HepG2 (cell line): ENCODE results near the gene ELL. TPM values are rescaled to one million over a fixed set of nuclear protein-coding genes. Genes with fewer than 3 reads are reported as not detected.
A peak's percentile ranks its signal among the peaks of the same experiment; 100 is the strongest.

ENCODE experiments used
- ATAC-seq: fragments of 200-7000 bp; cut with Tn5 transposase; 3 replicates; pipeline ENCODE4 v1.9.1; 2020; ENCODE audit warnings: mild to moderate bottlenecking, moderate library complexity
- BruUV-seq: library from RNA; stranded (reverse); fragments of 400-500 nt; replicated peaks from 2 replicates; lab custom pipeline; 2021; lab: Mats Ljungman, UMichigan
- CTCF ChIA-PET: fragments of 300-600 bp; formaldehyde crosslinking; extraction: SDS; loops from one replicate; lab custom pipeline; 2021; ENCODE audit warnings: low total read pairs, inconsistent platforms, low intra/inter-chr PET ratio; lab: Yijun Ruan, JAX
- POLR2A ChIA-PET: fragments of 350-600 bp; sonication (Branson Sonifier 250); formaldehyde crosslinking; loops from one replicate; lab custom pipeline; 2020; ENCODE audit warnings: antibody characterized with exemption, inconsistent platforms; lab: Yijun Ruan, JAX
- DNase-seq: peaks from one replicate; pipeline ENCODE4 v3.0.0-alpha.2; 2015; ENCODE audit warnings: low spot score
- FAIRE-seq: peaks from 3 replicates; lab custom pipeline; 2011; peaks lifted over from hg19 to GRCh38; lab: Jason Lieb, UNC
- H2AFZ ChIP-seq: one replicate; pipeline ENCODE4 v1.6.1; 2011; ENCODE audit warnings: low read length, inconsistent platforms
- H3K27ac ChIP-seq: fragments of 300-600 bp; 3 replicates; pipeline ENCODE4 v1.8.0; 2011; ENCODE audit warnings: mixed run types, mild to moderate bottlenecking, mixed read lengths, low read length, inconsistent platforms; ENCODE audit not compliant: insufficient read depth; ENCODE audit errors: extremely low read length
- H3K27me3 ChIP-seq, 2 experiments: fragments of 200-600 bp in 1 of 2; 2 replicates in 1 of 2; 3 replicates in 1 of 2; pipeline versions ENCODE4 v1.6.0 to v1.8.0; 2011; ENCODE audit warnings: low read length in 2 of 2, mild to moderate bottlenecking in 2 of 2, moderate library complexity in 2 of 2, inconsistent platforms in 1 of 2; ENCODE audit not compliant: insufficient read depth in 2 of 2, control insufficient read depth in 1 of 2
- H3K36me3 ChIP-seq, 2 experiments: fragments of 200-600 bp in 1 of 2; replicated peaks in 1 of 2; 2 replicates in 1 of 2; 3 replicates in 1 of 2; pipeline versions ENCODE4 v1.5.1 to v1.8.0; 2011; ENCODE audit warnings: low read length in 2 of 2, inconsistent platforms in 1 of 2; ENCODE audit not compliant: insufficient read depth in 2 of 2, control insufficient read depth in 1 of 2
- H3K4me1 ChIP-seq: 2 replicates; pipeline ENCODE4 v1.5.1; 2012; ENCODE audit warnings: low read length, inconsistent platforms; ENCODE audit not compliant: insufficient read depth
- H3K4me2 ChIP-seq: 2 replicates; pipeline ENCODE4 v1.6.0; 2011; ENCODE audit warnings: low read depth, low read length, inconsistent platforms
- H3K4me3 ChIP-seq, 3 experiments: fragments of 200-600 bp in 1 of 3; sonication (generic), shearing (Covaris generic) in 1 of 3; replicated peaks in 1 of 3; 2 replicates each; pipeline ENCODE4 v1.5.1; 2011 to 2016; ENCODE audit warnings: low read length in 3 of 3, inconsistent platforms in 2 of 3, low read depth in 2 of 3, mild to moderate bottlenecking in 2 of 3, control low read depth in 1 of 3, mixed read lengths in 1 of 3; ENCODE audit not compliant: insufficient read depth in 1 of 3
- H3K79me2 ChIP-seq: one replicate; pipeline ENCODE4 v1.6.1; 2011; ENCODE audit warnings: low read length, inconsistent platforms; ENCODE audit not compliant: insufficient read depth
- H3K9ac ChIP-seq: 2 replicates; pipeline ENCODE4 v1.6.0; 2011; ENCODE audit warnings: mild to moderate bottlenecking, low read depth, low read length, inconsistent platforms; ENCODE audit not compliant: insufficient read depth
- H3K9me3 ChIP-seq: 2 replicates; pipeline ENCODE4 v1.5.1; 2012; ENCODE audit warnings: mild to moderate bottlenecking, low read length
- H4K20me1 ChIP-seq: 2 replicates; pipeline ENCODE4 v1.6.0; 2011; ENCODE audit warnings: inconsistent platforms, mild to moderate bottlenecking, low read length, moderate library complexity; ENCODE audit not compliant: insufficient read depth
- BORCS8-MEF2B ChIP-seq: sonication (generic); formaldehyde crosslinking; IDR thresholded peaks from 2 replicates; pipeline ENCODE4 v1.8.0; 2022; ENCODE audit warnings: mild to moderate bottlenecking, missing genetic modification reagents
- CEBPB ChIP-seq: IDR thresholded peaks from 2 replicates; pipeline ENCODE4 v1.6.1; 2011; ENCODE audit warnings: low read depth, low read length, improper control_type of control experiment, borderline replicate concordance
- JDP2 ChIP-seq: sonication (generic); formaldehyde crosslinking; IDR thresholded peaks from 2 replicates; pipeline ENCODE4 v1.8.1; 2022; ENCODE audit warnings: missing genetic modification reagents, borderline replicate concordance
- RFX3 ChIP-seq: IDR thresholded peaks from 2 replicates; pipeline ENCODE4 v1.6.1; 2016; ENCODE audit warnings: missing biosample characterization, missing genetic modification reagents
- TCF7L2 ChIP-seq: IDR thresholded peaks from 2 replicates; pipeline ENCODE4 v1.6.1; 2011; ENCODE audit warnings: mild to moderate bottlenecking, low read depth, low read length, moderate library complexity
- ZBTB3 ChIP-seq: sonication (generic); formaldehyde crosslinking; IDR thresholded peaks from 2 replicates; pipeline ENCODE4 v1.4.0; 2020; ENCODE audit warnings: low read depth, mild to moderate bottlenecking, moderate library complexity, missing genetic modification reagents, borderline replicate concordance
- ZFP41 ChIP-seq: sonication (generic); formaldehyde crosslinking; IDR thresholded peaks from 2 replicates; pipeline ENCODE4 v1.4.0; 2020; ENCODE audit warnings: mild to moderate bottlenecking, missing genetic modification reagents, borderline replicate concordance
- ZNF160 ChIP-seq: sonication (generic); formaldehyde crosslinking; IDR thresholded peaks from 2 replicates; pipeline ENCODE4 v1.8.0; 2022; ENCODE audit warnings: mild to moderate bottlenecking, inconsistent platforms, missing genetic modification reagents
- ZNF207 ChIP-seq: fragments of 450-650 bp; IDR thresholded peaks from 2 replicates; pipeline ENCODE4 v1.6.1; 2016; ENCODE audit warnings: antibody characterized with exemption, borderline replicate concordance
- WGBS: methylation state at CpG from one replicate; pipeline ENCODE4 v1.1.6; 2017; ENCODE audit warnings: low lambda C conversion rate; 5-methylcytosine and 5-hydroxymethylcytosine counted together
- in situ Hi-C: cut with HindIII; loops from 2 replicates; pipeline ENCODE4 v1.10.0; 2017; ENCODE audit warnings: low pct_unique_long_range_greater_than_20kb; ENCODE audit not compliant: extremely low pct_ligation_motif_present
- intact Hi-C: fragments of 100-400 bp; cut with micrococcal nuclease; formaldehyde crosslinking; loops from one replicate; pipeline ENCODE4 v1.10.0; 2022; ENCODE audit not compliant: unreplicated experiment
- polyA plus RNA-seq, 8 experiments: library from polyadenylated mRNA; depleted of rRNA in 3 of 8; stranded (reverse) in 7 of 8; unstranded in 1 of 8; fragments of >200 nt; fragmentation: Illumina TruSeq in 4 of 8; extraction: Trizol in 4 of 8; gene quantifications; 2 replicates each; pipeline versions ENCODE4 v1.2.1 to v1.2.3, GENCODE V29; 2011 to 2016; ENCODE audit warnings: low read depth in 4 of 8, missing spikeins in 1 of 8, mixed read lengths in 1 of 8; ENCODE audit not compliant: insufficient read depth in 1 of 8
- total RNA-seq, 5 experiments: library from RNA; depleted of rRNA; stranded (reverse); fragments of >200 nt; fragmentation: Illumina TruSeq; extraction: Trizol; gene quantifications; 2 replicates each; pipeline ENCODE4 v1.2.3, GENCODE V29; 2016; ENCODE audit warnings: low read depth in 1 of 5
- TF ChIP-seq, protein P1 (sequence below): sonication (generic); formaldehyde crosslinking; IDR thresholded peaks from 2 replicates; pipeline ENCODE4 v1.8.1; 2023; ENCODE audit warnings: missing genetic modification reagents, mild to moderate bottlenecking, borderline replicate concordance
- TF ChIP-seq, protein P2 (sequence below): sonication (generic); formaldehyde crosslinking; IDR thresholded peaks from 2 replicates; pipeline ENCODE4 v1.8.0; 2022; ENCODE audit warnings: missing genetic modification reagents, mild to moderate bottlenecking, inconsistent platforms, borderline replicate concordance
- TF ChIP-seq, protein P3 (sequence below): sonication (generic); formaldehyde crosslinking; IDR thresholded peaks from 2 replicates; pipeline ENCODE4 v1.5.1; 2020; ENCODE audit warnings: missing genetic modification reagents, mild to moderate bottlenecking, borderline replicate concordance
- TF ChIP-seq, protein P4 (sequence below): sonication (generic); formaldehyde crosslinking; conservative IDR thresholded peaks from 2 replicates; pipeline ENCODE4 v1.4.0; 2020; ENCODE audit warnings: mild to moderate bottlenecking, missing genetic modification reagents, moderate library complexity
- TF ChIP-seq, protein P5 (sequence below): sonication (generic); formaldehyde crosslinking; IDR thresholded peaks from 2 replicates; pipeline ENCODE4 v1.8.1; 2022; ENCODE audit warnings: low read depth, mild to moderate bottlenecking, missing genetic modification reagents

ELL gene
- total and polyA plus RNA-seq, 2 of the 13 experiments (the other 11 are each of a cell fraction or from before 2014, with no cell fraction given): 3.7 to 5.4 TPM

DNA sequence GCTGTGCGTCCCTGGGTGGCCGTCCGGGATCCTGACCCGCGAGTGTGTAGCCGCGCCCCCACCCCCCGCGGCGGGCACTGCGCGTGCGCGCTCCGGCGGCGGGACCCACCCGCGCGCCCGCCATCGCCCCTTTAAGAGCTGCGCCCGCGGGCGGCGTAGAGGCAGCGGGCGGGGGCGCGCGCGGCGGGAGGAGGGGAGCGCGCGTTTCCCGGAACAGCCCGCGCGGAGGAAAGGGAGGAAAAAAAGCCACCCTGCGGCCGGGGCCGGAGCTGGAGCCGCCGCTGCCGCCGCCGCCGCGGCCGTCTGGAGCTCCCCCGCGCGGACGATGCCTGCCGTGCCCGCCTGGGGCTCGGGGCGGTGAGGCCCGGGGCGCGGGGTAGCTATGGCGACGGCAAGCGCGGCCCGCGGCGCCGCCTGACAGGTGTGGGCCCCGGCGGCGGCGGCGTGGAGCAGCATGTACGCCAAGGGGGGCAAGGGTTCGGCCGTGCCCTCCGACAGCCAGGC, 102.6 kb downstream of the ELL start, which contains the start of gene SSBP4:
Gene SSBP4, plus strand, starts transcription at position 204 of the 504 bp plus-strand sequence. Its CDS starts 251 bp downstream, at position 455.
- no TSS peak for BruUV-seq
- peak; percentile 66 for DNase-seq
- Histone ChIP-seq H3K9ac (peak within 1 kb of the TSS; percentile 73), H3K4me1 (peaks cover 65% of the 10 kb centered on the region), H3K4me3 (peak within 1 kb of the TSS; percentile 60 to 78 (median 76); a peak in 5 of 6 replicates), H3K4me2 (peak within 1 kb of the TSS; percentile 85), H3K27ac (peak within 1 kb of the TSS; percentile 64), H4K20me1 (peaks cover 8% of the 10 kb centered on the region; the same call in 1 of the 2 replicates), H2AFZ (no peak within 1 kb of the TSS), H3K79me2 (peaks cover 31% of the 10 kb centered on the region), H3K36me3 (0 out of 5 replicates have a peak, but pooled peaks cover 0 to 3% of the 10 kb centered on the region in 2 experiments), H3K27me3 (no peaks in the 10 kb centered on the region), H3K9me3 (no peaks in the 10 kb centered on the region)
- ChIA-PET CTCF (no interaction called here), POLR2A (interaction anchor here (1.0 to 3.7 kb wide), 10 partner anchors 21 to 169 kb away, joined by 3 to 25 read pairs (median 4); partner anchors contain the start of genes GDF15, JUND and LSM4)
- no CpG with 5 or more reads among the region's 80 CpGs for WGBS
- intact Hi-C loops (no loop called here), in situ Hi-C loops (loop anchor here (10.0 kb wide), 2 partner anchors 144 to 214 kb away; partner anchors contain the start of genes IQCN and RAB3A)
- peak; percentile 23 for ATAC-seq
- FAIRE-seq: no peak
- TF ChIP-seq BORCS8-MEF2B (CRISPR knock-in tag) (no peak), JDP2 (no peak), RFX3 (CRISPR knock-in tag) (0 out of 2 replicates have a peak, but pooled peaks have one; percentile 25), TCF7L2 (no peak), ZFP41 (CRISPR knock-in tag) (no peak), ZBTB3 (CRISPR knock-in tag) (no peak), ZNF207 (no peak), CEBPB (no peak), ZNF160 (no peak)
- TF ChIP-seq, protein P1, sequence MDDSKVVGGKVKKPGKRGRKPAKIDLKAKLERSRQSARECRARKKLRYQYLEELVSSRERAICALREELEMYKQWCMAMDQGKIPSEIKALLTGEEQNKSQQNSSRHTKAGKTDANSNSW: no peak
- TF ChIP-seq, protein P2, sequence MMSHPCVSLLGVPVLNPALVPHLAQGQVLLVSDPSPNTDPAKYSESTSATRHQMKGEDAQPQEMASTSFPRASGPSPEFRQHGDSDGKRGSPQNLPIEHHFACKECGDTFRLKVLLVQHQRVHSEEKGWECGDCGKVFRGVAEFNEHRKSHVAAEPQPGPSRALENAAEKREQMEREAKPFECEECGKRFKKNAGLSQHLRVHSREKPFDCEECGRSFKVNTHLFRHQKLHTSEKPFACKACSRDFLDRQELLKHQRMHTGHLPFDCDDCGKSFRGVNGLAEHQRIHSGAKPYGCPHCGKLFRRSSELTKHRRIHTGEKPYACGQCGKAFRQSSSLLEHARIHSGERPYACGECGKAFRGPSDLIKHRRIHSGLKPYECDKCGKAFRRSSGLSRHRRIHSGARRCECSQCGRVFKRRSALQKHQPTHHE: no peak
- TF ChIP-seq, protein P3, sequence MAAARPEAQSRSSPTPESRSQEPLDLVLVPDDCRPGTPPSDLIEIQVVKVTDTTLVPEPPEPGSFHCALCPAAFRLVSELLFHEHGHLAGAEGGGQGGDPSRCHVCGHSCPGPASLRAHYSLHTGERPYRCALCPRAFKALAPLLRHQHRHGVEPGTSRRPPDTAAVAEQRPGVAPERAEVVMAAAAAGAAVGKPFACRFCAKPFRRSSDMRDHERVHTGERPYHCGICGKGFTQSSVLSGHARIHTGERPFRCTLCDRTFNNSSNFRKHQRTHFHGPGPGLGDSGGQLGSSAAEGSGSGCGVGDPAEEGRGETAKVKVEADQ (CRISPR knock-in tag): no peak
- TF ChIP-seq, protein P4, sequence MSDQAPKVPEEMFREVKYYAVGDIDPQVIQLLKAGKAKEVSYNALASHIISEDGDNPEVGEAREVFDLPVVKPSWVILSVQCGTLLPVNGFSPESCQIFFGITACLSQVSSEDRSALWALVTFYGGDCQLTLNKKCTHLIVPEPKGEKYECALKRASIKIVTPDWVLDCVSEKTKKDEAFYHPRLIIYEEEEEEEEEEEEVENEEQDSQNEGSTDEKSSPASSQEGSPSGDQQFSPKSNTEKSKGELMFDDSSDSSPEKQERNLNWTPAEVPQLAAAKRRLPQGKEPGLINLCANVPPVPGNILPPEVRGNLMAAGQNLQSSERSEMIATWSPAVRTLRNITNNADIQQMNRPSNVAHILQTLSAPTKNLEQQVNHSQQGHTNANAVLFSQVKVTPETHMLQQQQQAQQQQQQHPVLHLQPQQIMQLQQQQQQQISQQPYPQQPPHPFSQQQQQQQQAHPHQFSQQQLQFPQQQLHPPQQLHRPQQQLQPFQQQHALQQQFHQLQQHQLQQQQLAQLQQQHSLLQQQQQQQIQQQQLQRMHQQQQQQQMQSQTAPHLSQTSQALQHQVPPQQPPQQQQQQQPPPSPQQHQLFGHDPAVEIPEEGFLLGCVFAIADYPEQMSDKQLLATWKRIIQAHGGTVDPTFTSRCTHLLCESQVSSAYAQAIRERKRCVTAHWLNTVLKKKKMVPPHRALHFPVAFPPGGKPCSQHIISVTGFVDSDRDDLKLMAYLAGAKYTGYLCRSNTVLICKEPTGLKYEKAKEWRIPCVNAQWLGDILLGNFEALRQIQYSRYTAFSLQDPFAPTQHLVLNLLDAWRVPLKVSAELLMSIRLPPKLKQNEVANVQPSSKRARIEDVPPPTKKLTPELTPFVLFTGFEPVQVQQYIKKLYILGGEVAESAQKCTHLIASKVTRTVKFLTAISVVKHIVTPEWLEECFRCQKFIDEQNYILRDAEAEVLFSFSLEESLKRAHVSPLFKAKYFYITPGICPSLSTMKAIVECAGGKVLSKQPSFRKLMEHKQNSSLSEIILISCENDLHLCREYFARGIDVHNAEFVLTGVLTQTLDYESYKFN (CRISPR knock-in tag): no peak
- TF ChIP-seq, protein P5, sequence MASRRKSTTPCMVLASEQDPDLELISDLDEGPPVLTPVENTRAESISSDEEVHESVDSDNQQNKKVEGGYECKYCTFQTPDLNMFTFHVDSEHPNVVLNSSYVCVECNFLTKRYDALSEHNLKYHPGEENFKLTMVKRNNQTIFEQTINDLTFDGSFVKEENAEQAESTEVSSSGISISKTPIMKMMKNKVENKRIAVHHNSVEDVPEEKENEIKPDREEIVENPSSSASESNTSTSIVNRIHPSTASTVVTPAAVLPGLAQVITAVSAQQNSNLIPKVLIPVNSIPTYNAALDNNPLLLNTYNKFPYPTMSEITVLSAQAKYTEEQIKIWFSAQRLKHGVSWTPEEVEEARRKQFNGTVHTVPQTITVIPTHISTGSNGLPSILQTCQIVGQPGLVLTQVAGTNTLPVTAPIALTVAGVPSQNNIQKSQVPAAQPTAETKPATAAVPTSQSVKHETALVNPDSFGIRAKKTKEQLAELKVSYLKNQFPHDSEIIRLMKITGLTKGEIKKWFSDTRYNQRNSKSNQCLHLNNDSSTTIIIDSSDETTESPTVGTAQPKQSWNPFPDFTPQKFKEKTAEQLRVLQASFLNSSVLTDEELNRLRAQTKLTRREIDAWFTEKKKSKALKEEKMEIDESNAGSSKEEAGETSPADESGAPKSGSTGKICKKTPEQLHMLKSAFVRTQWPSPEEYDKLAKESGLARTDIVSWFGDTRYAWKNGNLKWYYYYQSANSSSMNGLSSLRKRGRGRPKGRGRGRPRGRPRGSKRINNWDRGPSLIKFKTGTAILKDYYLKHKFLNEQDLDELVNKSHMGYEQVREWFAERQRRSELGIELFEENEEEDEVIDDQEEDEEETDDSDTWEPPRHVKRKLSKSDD (CRISPR knock-in tag): no peak
